PC-3 (cell line): Measurements from ENCODE around the gene TASL. TPM values are rescaled to one million over a fixed set of nuclear protein-coding genes. Genes with fewer than 3 reads are reported as not detected.
"Not testable (repeated sequence)": the region's sequence is repeated elsewhere in the genome, so short reads cannot be mapped to it uniquely, and the experiment has no call there.

Experiments
- ATAC-seq: fragments of 200-7000 bp; cut with Tn5 transposase; 2 replicates; pipeline ENCODE4 v1.9.1; 2020; ENCODE audit warnings: mild to moderate bottlenecking, moderate library complexity
- BruUV-seq: library from RNA; stranded (reverse); fragments of 400-500 nt; replicated peaks from 2 replicates; lab custom pipeline; 2021; lab: Mats Ljungman, UMichigan
- CTCF ChIA-PET: fragments of 300-600 bp; sonication (Branson Sonifier 250); formaldehyde crosslinking; loops from one replicate; lab custom pipeline; 2022; ENCODE audit warnings: antibody characterized with exemption; lab: Charles Lee
- POLR2A ChIA-PET: fragments of 300-600 bp; sonication (Branson Sonifier 250); formaldehyde crosslinking; loops from one replicate; lab custom pipeline; 2022; ENCODE audit warnings: antibody characterized with exemption; ENCODE audit not compliant: unreplicated experiment; lab: Charles Lee
- DNase-seq: peaks from one replicate; pipeline ENCODE4 v3.0.0-alpha.2; 2015
- H2AFZ ChIP-seq: fragments of 300-600 bp; sonication (generic); 2 replicates; pipeline ENCODE4 v1.6.0; 2016; ENCODE audit warnings: antibody characterized with exemption, low read length
- H3F3A ChIP-seq: fragments of 300-600 bp; sonication (generic); one replicate; pipeline ENCODE4 v1.6.0; 2017; ENCODE audit warnings: antibody characterized with exemption, low read length, control low read depth, mild to moderate bottlenecking; ENCODE audit not compliant: unreplicated experiment
- H3K27ac ChIP-seq: fragments of 300-600 bp; sonication (generic); 2 replicates; pipeline ENCODE4 v1.5.1; 2016; ENCODE audit warnings: mild to moderate bottlenecking, low read length
- H3K27me3 ChIP-seq: fragments of 300-600 bp; sonication (generic); 2 replicates; pipeline ENCODE4 v1.6.1; 2016; ENCODE audit warnings: low read length, mixed read lengths
- H3K36me3 ChIP-seq: fragments of 300-600 bp; sonication (generic); 2 replicates; pipeline ENCODE4 v1.6.1; 2016; ENCODE audit warnings: low read depth, mixed run types, low read length, mixed read lengths
- H3K4me1 ChIP-seq: fragments of 300-600 bp; sonication (generic); 2 replicates; pipeline ENCODE4 v1.5.1; 2016; ENCODE audit warnings: low read length; ENCODE audit not compliant: insufficient read depth
- H3K4me2 ChIP-seq: fragments of 300-600 bp; sonication (generic); 2 replicates; pipeline ENCODE4 v1.6.0; 2016; ENCODE audit warnings: low read length
- H3K4me3 ChIP-seq: fragments of 300-600 bp; sonication (generic); 2 replicates; pipeline ENCODE4 v1.5.1; 2016; ENCODE audit warnings: mild to moderate bottlenecking, low read length, mixed read lengths
- H3K79me2 ChIP-seq: fragments of 300-600 bp; sonication (generic); 2 replicates; pipeline ENCODE4 v1.6.1; 2017; ENCODE audit warnings: low read length, mixed read lengths
- H3K9ac ChIP-seq: fragments of 300-600 bp; sonication (generic); 2 replicates; pipeline ENCODE4 v1.6.0; 2016; ENCODE audit warnings: mild to moderate bottlenecking, low read length
- H3K9me2 ChIP-seq: fragments of 300-600 bp; sonication (generic); replicated peaks from 2 replicates; pipeline ENCODE4 v1.6.1; 2016; ENCODE audit warnings: mixed run types, low read length, mixed read lengths
- H3K9me3 ChIP-seq: fragments of 300-600 bp; sonication (generic); 2 replicates; pipeline ENCODE4 v1.6.1; 2016; ENCODE audit warnings: low read length, mixed read lengths
- H4K20me1 ChIP-seq: fragments of 300-600 bp; sonication (generic); 2 replicates; pipeline ENCODE4 v1.6.1; 2016; ENCODE audit warnings: low read length, mixed read lengths
- EZH2 ChIP-seq: fragments of 300-600 bp; sonication (generic); IDR thresholded peaks from one replicate; pipeline ENCODE4 v1.6.1; 2017; ENCODE audit warnings: antibody characterized with exemption, mild to moderate bottlenecking, low read length; ENCODE audit not compliant: unreplicated experiment
- EZH2phosphoT487 ChIP-seq: fragments of 300-600 bp; sonication (generic); IDR thresholded peaks from 2 replicates; pipeline ENCODE4 v1.6.1; 2018; ENCODE audit warnings: mild to moderate bottlenecking, antibody characterized with exemption, low read length, borderline replicate concordance
- intact Hi-C: fragments of 100-400 bp; cut with micrococcal nuclease; formaldehyde crosslinking; loops from 2 replicates; pipeline ENCODE4 v1.9.0; 2023
- total RNA-seq: library from RNA; depleted of rRNA; stranded (reverse); fragments of >200 nt; gene quantifications from 2 replicates; pipeline ENCODE4 v1.2.3, GENCODE V29; 2014
- TF ChIP-seq, protein P1 (sequence below): fragments of 300-600 bp; sonication (generic); conservative IDR thresholded peaks from 2 replicates; pipeline ENCODE4 v1.5.1; 2017; ENCODE audit warnings: antibody characterized with exemption, low read depth, mild to moderate bottlenecking, low read length

Gene TASL
- total RNA-seq, 1 experiment from 2014 or later: not detected

DNA sequence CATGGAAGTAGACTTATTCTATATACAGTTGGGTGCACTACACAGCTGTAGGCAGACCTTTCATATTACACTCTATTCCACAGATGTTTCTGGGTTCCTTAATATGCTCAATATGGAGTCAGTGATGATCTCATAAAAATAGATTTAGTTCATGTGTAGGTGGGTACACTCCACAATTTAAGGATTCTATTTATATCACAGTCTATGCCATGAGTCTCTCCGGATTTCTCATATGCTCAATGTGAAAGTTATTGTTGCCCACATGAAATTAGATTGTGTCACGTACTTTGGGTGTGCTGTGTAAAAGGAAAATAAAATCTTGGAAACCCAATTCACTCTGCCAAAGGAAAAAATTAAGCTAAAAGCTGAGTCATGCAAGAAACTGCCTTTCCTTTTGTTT, 32.5 kb upstream of the TASL start:
- H3K4me2 ChIP-seq: no peak overlapping the region
- no peaks in the 10 kb centered on the region for H4K20me1 ChIP-seq
- H3K79me2 ChIP-seq: no peaks in the 10 kb centered on the region
- H2AFZ ChIP-seq: peak overlapping the region; percentile 48; the same call in 1 of the 2 replicates
- POLR2A ChIA-PET: no interaction called here
- H3K27me3 ChIP-seq: no peaks in the 10 kb centered on the region
- H3K4me1 ChIP-seq: peaks cover 9% of the 10 kb centered on the region; the same call in 1 of the 2 replicates
- ATAC-seq: no peak
- H3K9me2 ChIP-seq: no peaks in the 10 kb centered on the region
- H3K36me3 ChIP-seq: no peaks in the 10 kb centered on the region
- BruUV-seq: no TSS peak
- CTCF ChIA-PET: no interaction called here
- no peak overlapping the region for H3K27ac ChIP-seq
- H3K4me3 ChIP-seq: no peak overlapping the region
- H3F3A ChIP-seq: no peaks in the 10 kb centered on the region
- TF ChIP-seq, protein P1, sequence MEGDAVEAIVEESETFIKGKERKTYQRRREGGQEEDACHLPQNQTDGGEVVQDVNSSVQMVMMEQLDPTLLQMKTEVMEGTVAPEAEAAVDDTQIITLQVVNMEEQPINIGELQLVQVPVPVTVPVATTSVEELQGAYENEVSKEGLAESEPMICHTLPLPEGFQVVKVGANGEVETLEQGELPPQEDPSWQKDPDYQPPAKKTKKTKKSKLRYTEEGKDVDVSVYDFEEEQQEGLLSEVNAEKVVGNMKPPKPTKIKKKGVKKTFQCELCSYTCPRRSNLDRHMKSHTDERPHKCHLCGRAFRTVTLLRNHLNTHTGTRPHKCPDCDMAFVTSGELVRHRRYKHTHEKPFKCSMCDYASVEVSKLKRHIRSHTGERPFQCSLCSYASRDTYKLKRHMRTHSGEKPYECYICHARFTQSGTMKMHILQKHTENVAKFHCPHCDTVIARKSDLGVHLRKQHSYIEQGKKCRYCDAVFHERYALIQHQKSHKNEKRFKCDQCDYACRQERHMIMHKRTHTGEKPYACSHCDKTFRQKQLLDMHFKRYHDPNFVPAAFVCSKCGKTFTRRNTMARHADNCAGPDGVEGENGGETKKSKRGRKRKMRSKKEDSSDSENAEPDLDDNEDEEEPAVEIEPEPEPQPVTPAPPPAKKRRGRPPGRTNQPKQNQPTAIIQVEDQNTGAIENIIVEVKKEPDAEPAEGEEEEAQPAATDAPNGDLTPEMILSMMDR: no peak
- TF ChIP-seq EZH2phosphoT487 (no peak), EZH2 (no peak)
- H3K9ac ChIP-seq: no peak overlapping the region
- no peak for DNase-seq
- H3K9me3 ChIP-seq: no peaks in the 10 kb centered on the region
- intact Hi-C loops: no loop called here

DNA sequence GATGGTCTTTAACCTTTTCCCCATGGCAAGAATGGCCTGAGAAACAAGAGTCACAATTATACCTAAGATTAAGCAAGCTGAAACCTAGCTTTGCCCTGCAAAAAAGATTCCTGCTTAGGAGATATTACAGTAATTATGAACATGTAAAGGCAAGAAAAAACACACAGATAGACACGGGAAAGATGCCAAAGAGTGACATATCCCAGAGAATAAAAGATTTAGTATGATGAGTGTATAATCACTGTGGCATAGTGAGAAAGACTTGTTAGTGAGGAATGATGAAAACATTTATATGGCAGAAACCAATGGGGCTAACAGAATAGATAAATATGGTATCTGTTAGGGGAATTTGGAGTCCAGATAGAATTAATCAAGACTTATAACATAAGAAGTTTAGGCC, 29.6 kb upstream of the TASL start:
- no peak for DNase-seq

DNA sequence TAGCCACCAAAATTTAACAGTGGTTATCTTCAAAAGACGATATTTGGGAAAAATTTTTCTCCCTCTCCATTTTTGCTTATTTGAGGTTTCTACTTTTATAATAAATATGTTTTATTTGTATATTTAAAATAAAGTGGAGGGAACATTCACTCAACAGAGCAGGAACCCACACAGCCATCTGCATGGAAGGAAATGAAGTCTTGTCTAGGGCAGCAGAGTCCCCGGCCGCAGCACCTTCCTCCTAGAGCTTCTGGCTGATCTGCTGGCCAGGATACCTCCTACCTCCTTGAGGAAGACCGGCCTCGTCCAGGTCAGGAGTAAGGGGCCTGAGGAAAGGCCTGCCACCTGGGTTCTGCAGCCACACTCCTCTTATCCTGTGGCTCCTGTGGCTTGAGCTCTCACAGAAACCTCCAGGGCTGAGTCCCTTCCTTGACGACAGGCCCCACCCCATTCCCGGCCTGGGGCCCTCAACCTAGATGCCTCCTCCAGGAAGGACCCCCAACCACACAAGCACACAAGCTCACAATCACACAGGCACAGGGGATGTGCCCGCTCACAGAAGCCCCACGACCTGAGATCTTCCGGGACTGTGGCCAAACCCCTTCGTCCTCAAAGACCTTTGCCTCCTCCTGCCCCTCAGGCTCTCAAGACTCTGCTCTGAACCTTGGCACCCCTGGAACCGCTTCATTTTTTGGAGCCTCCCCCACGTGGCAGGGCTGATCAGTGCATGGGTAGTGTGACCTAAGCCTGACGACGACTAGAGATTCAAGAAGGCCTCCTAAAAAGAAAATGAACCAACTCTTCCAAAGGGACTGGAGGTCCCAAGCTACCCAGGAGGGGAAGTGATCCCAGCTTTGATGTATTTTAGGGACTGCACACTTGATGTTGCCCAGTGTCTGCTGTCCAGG, 23.0 kb upstream of the TASL start:
- H3K27ac ChIP-seq, DNase-seq, H3K79me2 ChIP-seq, H3K9me2 ChIP-seq, H3K4me1 ChIP-seq, POLR2A ChIA-PET, H3F3A ChIP-seq, H3K4me2 ChIP-seq, BruUV-seq, CTCF ChIA-PET, H3K27me3 ChIP-seq, intact Hi-C loops, H3K9ac ChIP-seq, H2AFZ ChIP-seq, ATAC-seq, H3K4me3 ChIP-seq, H4K20me1 ChIP-seq, H3K9me3 ChIP-seq, H3K36me3 ChIP-seq: not testable (repeated sequence)

More for the DNA sequence above, 29.6 kb upstream of the TASL start:
- H3K9me3 ChIP-seq: no peaks in the 10 kb centered on the region
- H3K9ac ChIP-seq: no peak overlapping the region
- no peaks in the 10 kb centered on the region for H3K79me2 ChIP-seq
- POLR2A ChIA-PET: no interaction called here
- H3F3A ChIP-seq: no peaks in the 10 kb centered on the region
- intact Hi-C loops: no loop called here
- H3K27ac ChIP-seq: no peak overlapping the region
- H3K9me2 ChIP-seq: no peaks in the 10 kb centered on the region
- no peak for ATAC-seq
- no TSS peak for BruUV-seq
- H3K27me3 ChIP-seq: no peaks in the 10 kb centered on the region
- CTCF ChIA-PET: no interaction called here
- H3K36me3 ChIP-seq: no peaks in the 10 kb centered on the region
- no peak overlapping the region for H3K4me2 ChIP-seq
- TF ChIP-seq, protein P1: no peak
- no peak for TF ChIP-seq EZH2
- no peak for TF ChIP-seq EZH2phosphoT487
- no peaks in the 10 kb centered on the region for H3K4me1 ChIP-seq
- no peaks in the 10 kb centered on the region for H4K20me1 ChIP-seq
- H3K4me3 ChIP-seq: no peak overlapping the region
- H2AFZ ChIP-seq: no peak overlapping the region
